HG03378 (cell line): ENCODE measurements around the gene RBMY1F.
"Not testable (repeated sequence)": the region's sequence is repeated elsewhere in the genome, so short reads cannot be mapped to it uniquely, and the experiment has no call there.

ENCODE experiments used
- ATAC-seq: cut with Tn5 transposase; IDR thresholded peaks from one replicate; pipeline ENCODE4 v1.9.1; 2021; ENCODE audit warnings: mild to moderate bottlenecking, moderate library complexity; ENCODE audit not compliant: unreplicated experiment

Gene RBMY1F

DNA sequence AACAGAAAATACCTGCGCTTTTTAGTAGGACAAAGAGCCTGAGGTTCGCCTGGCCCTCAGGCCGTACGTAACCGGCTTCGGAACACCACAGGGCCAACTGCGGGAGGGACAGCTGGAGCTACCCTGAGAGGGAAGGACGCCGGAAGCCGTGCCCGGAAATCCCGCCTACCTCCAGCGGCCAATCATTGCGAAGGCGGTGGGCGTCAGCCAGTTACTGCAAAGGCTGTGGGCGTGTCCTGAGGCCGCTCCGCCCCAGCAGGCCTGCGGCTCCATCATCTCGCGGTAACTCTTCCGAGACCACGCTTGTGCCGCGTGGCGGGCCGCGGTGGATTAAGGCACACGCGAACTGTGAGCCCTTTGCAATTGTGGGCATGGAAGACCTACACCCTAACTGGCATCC, at the start of gene RBMY1F:
Gene RBMY1F, minus strand, starts transcription at position 101 of the 400 bp plus-strand sequence. CDS start 1,954 bp downstream, outside the sequence.
- ATAC-seq: not testable (repeated sequence)

DNA sequence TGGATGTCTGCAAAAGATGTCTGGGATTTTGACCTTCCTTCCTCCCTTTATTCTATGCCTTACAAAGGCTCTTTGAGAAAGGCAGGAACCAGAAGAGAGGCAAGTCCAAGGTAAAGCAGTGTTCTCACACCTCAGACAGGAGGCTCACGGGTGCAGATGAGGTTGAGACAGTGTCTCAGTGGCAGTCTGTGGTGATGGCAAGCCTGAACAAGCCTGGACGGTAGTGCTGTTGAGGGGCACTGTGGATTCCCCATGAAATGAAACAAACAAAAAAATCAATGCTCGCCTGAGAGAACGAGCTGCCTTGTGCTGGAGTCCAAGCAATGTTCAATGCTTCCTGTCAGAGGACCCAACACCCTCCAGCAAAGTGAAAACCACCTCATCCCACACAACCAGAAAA, 31.6 kb downstream of the RBMY1F start:
- ATAC-seq: not testable (repeated sequence)

DNA sequence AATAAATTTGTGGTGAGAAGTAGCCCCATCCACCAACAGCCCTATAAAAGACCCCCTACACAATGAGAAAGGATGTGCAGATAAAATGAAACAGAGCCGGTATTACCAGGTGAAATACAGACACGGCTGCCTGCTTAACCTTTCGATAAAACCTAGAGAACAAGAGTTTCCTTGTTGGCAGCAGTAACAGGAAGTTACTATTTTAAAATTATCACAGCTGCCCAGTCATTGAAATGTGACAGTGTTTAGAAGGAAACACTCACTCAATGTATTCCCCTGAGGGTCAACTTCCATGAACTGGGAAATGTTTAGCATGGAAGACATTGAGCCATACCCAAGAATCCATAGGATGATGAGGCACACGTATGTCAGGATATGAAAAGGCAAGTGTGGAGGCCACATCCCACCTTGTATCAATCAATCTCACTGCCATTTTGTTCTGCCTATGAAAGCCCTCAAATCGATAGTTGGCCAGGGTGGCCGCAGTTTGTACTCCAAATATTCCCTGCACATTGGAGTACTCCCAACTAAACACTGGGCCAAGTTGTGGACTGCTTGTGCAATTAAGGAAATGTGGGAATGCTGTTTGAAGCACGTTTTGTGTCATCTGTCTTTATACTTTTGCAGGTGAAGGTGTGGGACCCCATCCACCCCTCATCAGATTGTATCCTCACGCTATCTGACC, 41.6 kb downstream of the RBMY1F start:
- ATAC-seq: not testable (repeated sequence)

DNA sequence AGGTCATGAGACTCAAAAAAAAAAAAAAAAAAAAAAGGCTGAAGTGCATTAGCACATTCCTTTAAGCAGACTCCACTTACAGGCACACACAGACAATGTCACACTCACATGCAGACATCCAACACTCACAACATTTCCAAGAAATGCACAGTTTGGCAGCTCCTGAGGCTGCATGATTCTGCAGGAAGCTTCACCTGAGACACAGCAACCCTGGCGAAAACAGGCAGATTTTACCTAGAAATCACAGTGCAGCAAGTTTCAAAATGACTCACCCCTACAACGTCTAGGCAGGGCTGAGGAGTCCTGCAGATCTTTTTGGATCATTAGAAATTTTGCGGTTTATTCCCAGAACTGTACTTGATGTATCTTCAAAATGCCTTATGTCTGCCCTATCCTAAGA, 48.0 kb downstream of the RBMY1F start:
- ATAC-seq: not testable (repeated sequence)

DNA sequence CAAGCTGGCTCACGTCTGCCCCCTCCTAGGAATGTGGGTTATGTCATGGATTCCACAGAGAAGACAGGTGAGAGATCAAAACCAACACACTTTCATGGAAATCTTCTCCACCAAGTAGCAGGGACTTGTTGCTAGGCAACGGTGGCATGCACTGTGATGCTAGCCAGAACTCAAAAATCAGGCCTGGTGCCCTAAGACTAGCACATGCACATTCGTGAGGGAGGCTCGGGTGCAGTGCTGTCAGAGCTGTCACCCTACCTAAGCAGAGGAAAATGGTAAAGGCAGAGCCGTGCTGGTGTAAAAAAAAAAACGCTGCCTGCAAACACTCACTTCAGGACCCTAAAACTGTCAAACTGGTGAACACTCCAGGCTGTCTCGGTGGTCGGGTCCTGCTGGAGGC, 52.2 kb downstream of the RBMY1F start:
- not testable (repeated sequence) for ATAC-seq
